Stimulated activated effector memory CD8-positive, alpha-beta T cell treated with anti-CD3 and anti-CD28 coated beads, Interleukin-12 subunit alpha, Interleukin-12 subunit beta, amount 100 ng/mL, for 72 hours (primary cell): ENCODE measurements around the gene FFAR2.

Source experiments
- ATAC-seq: fragments of 150-1000 bp; cut with Tn5 transposase; 2 replicates; pipeline ENCODE4 v1.10.0; 2021
- DNase-seq, 2 donors: peaks; one replicate each; pipeline ENCODE4 v3.0.0; 2021 to 2022; ENCODE audit warnings: low spot score in 2 of 2
- H3K27ac Mint-ChIP-seq: one replicate; pipeline ENCODE4 v1.8.0; 2022; ENCODE audit warnings: mild to moderate bottlenecking, mixed read lengths
- H3K36me3 Mint-ChIP-seq: one replicate; pipeline ENCODE4 v1.8.0; 2022; ENCODE audit warnings: mild to moderate bottlenecking, mixed read lengths
- H3K4me1 Mint-ChIP-seq: one replicate; pipeline ENCODE4 v1.8.0; 2022; ENCODE audit warnings: mixed read lengths
- H3K4me3 Mint-ChIP-seq: one replicate; pipeline ENCODE4 v1.8.0; 2022; ENCODE audit warnings: mild to moderate bottlenecking, mixed read lengths
- H3K9me3 Mint-ChIP-seq: one replicate; pipeline ENCODE4 v1.8.0; 2022; ENCODE audit warnings: mixed read lengths

Gene FFAR2

DNA sequence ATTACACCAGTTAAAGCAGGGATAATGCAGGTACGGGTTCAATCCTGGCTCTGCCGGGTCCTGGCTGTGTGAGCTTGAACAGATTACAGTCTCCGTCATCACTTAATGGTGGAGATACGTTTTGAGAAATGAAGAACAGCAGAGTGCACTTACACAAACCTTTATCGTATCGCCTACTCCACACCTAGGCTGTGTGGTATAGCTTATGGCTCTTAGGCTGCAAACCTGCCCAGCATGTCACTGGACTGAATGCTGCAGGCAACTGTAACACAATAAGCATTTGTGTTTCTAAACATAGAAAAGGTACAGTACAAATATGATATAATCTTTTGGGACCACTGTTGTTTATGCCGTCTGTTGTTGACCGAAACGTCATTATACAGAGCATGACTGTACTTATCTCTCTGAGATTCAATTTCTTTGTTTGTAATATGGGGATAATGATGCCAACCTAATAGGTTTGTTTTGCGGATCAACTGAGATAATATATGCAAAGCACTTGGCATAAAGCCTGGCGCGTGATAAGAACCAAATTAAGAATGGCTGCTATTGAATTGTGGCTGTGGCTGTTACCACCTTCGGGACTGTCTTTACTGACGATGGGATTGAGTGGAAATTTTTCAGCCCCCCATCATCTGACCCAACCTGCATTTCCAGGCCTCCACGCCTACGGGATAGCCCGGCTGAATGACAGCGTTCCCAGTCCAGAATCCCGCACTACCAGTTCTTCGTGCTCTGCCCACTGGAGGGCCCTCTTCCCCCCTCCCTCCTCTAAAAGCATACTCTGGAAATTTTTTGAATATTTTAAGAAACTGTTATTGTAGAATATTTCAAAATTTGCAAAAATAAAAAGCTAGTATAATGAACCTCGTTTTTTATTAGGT, 31.0 kb downstream of the FFAR2 start:
- ATAC-seq (no peak), DNase-seq (no peak)
- H3K9me3 Mint-ChIP-seq = no peaks in the 10 kb centered on the region
- H3K27ac Mint-ChIP-seq = no peak overlapping the region
- no peaks in the 10 kb centered on the region for H3K36me3 Mint-ChIP-seq
- no peak overlapping the region for H3K4me3 Mint-ChIP-seq
- H3K4me1 Mint-ChIP-seq = peaks cover 8% of the 10 kb centered on the region

- H3K27ac Mint-ChIP-seq = no peak overlapping the region
- DNase-seq (no peak), ATAC-seq (no peak)
- peaks cover 8% of the 10 kb centered on the region for H3K4me1 Mint-ChIP-seq
- H3K36me3 Mint-ChIP-seq = no peaks in the 10 kb centered on the region
- no peaks in the 10 kb centered on the region for H3K9me3 Mint-ChIP-seq
- no peak overlapping the region for H3K4me3 Mint-ChIP-seq
These were observed 35.0 kb downstream of the FFAR2 start for GRCh38 chr19:35483089-35483488.

DNA sequence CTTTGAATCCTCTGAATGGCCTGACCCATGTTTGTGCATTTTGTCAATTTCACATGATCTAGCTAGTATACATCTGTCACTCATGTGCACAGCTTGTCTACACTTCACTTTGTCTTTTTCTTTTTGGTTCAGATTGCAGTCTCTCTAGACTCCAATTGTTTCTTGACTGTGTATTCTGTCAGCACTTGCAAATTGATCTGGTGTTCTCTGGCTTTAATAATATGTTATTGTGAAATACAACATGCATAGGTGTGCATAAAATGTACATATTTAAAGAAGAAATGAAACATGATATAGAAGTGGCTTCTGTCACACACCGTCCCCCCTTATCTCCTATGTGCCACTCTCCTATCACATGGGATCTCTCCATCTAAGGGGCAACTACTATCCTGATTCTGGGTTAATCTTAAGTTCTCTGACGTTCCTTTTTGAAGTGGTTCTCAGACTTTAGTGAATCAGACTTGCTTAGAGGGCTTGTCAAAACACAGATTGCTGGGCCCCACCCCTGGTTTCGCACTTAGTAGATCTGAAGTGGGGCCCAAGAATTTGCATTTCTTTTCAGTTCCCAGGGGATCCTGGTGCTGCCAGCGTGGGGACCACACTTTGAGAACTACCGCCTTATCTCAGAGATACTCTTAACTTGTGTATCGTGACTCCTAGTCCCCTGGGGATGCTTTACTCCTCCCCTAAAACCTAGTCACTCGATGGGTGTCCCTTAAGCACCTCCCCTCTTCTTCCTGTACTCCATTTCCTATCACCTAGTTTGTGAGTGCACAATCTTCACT, 36.4 kb downstream of the FFAR2 start:
- ATAC-seq (peak; percentile 67), DNase-seq (no peak)
- Mint-ChIP-seq H3K4me3 (no peak overlapping the region), H3K36me3 (no peaks in the 10 kb centered on the region), H3K27ac (no peak overlapping the region), H3K4me1 (peaks cover 8% of the 10 kb centered on the region), H3K9me3 (no peaks in the 10 kb centered on the region)

DNA sequence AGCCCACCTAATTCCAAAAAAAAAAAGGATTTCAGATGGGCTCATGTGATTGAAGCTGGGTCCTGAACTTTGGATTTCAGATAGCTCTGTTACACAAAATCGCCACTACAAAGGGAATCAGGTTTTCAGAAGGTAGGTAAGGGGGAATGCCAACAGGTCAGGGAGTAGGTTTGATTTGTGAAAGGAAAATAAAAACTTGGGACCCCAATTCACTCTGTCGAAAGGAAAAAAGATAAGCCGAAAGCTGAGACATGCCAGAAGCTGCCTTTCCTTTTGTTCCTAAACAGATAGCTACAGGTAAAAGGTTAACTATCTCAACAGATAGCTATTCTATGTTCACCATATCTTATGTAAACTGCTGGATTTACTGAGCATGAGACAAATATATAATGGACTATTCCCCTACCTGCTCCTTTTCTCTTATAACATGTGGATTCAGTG, 38.2 kb downstream of the FFAR2 start:
- DNase-seq (no peak), ATAC-seq (no peak)
- no peak overlapping the region for H3K27ac Mint-ChIP-seq
- H3K9me3 Mint-ChIP-seq = no peaks in the 10 kb centered on the region
- H3K36me3 Mint-ChIP-seq = no peaks in the 10 kb centered on the region
- peaks cover 8% of the 10 kb centered on the region for H3K4me1 Mint-ChIP-seq
- no peak overlapping the region for H3K4me3 Mint-ChIP-seq

GRCh38 chr19:35487656-35488182, 39.7 kb downstream of the FFAR2 start:
- peak; percentile 70 for ATAC-seq
- Mint-ChIP-seq H3K4me1 (peaks cover 8% of the 10 kb centered on the region), H3K27ac (no peak overlapping the region), H3K9me3 (no peaks in the 10 kb centered on the region), H3K4me3 (no peak overlapping the region), H3K36me3 (no peaks in the 10 kb centered on the region)
- DNase-seq = no peak

DNA sequence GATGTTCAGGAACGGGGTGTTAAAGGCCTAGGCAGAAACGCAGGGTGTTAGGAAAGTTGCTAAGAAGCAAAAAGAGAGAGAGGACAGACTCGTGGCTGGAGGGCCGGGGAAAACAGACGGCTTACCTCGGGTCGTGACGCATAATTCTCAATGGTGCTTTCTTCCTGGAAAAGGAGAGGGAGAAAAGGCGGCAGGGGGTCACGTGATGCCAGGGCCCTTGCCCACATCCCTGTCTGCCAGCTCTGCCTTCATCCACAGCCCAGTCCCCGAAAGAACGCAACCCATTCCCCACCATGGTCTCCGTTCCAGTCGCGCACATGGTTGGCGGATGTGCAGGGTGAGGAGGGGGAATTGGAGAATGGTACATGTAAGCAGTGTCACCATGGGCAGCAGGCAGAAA, 40.6 kb downstream of the FFAR2 start:
- peaks cover 8% of the 10 kb centered on the region for H3K4me1 Mint-ChIP-seq
- DNase-seq (no peak), ATAC-seq (no peak)
- no peak overlapping the region for H3K27ac Mint-ChIP-seq
- H3K36me3 Mint-ChIP-seq = no peaks in the 10 kb centered on the region
- no peak overlapping the region for H3K4me3 Mint-ChIP-seq
- H3K9me3 Mint-ChIP-seq = no peaks in the 10 kb centered on the region

GRCh38 chr19:35490364-35490763, 42.3 kb downstream of the FFAR2 start, which contains the start of gene KRTDAP:
Gene KRTDAP, minus strand, starts transcription at chr19:35490464. Its CDS starts 22 bp downstream, at chr19:35490442.
- H3K4me1 Mint-ChIP-seq = peaks cover 7% of the 10 kb centered on the region
- no peak for ATAC-seq
- no peaks in the 10 kb centered on the region for H3K9me3 Mint-ChIP-seq
- no peaks in the 10 kb centered on the region for H3K36me3 Mint-ChIP-seq
- DNase-seq = no peak
- no peak within 1 kb of the TSS for H3K27ac Mint-ChIP-seq
- no peak within 1 kb of the TSS for H3K4me3 Mint-ChIP-seq

GRCh38 chr19:35491836-35492360, 43.8 kb downstream of the FFAR2 start:
- DNase-seq = no peak
- Mint-ChIP-seq H3K27ac (no peak overlapping the region), H3K4me3 (no peak overlapping the region), H3K9me3 (no peaks in the 10 kb centered on the region), H3K36me3 (no peaks in the 10 kb centered on the region), H3K4me1 (peaks cover 10% of the 10 kb centered on the region)
- ATAC-seq = no peak

DNA sequence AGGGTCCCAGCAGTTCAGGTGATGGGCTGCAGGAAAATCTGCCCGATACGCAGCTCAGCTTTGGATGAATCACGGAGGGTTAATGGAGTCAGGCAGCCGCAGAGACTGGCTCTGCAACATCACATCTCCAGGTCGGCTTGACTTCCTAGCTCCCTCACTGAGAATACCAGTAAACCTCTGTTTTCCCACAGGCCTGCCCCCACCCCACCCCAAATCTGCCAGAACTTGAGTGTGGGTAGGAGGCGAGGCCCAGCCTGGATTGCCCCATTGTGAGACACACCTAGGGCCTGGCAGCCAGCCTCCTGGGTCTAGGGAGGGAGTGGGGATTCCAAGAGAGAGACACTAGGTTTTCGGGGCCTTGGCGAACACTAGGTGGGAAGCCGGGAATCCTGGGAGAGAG, 45.9 kb downstream of the FFAR2 start:
- ATAC-seq (no peak), DNase-seq (no peak)
- H3K27ac Mint-ChIP-seq = no peak overlapping the region
- no peak overlapping the region for H3K4me3 Mint-ChIP-seq
- no peaks in the 10 kb centered on the region for H3K9me3 Mint-ChIP-seq
- H3K36me3 Mint-ChIP-seq = no peaks in the 10 kb centered on the region
- peaks cover 10% of the 10 kb centered on the region for H3K4me1 Mint-ChIP-seq

DNA sequence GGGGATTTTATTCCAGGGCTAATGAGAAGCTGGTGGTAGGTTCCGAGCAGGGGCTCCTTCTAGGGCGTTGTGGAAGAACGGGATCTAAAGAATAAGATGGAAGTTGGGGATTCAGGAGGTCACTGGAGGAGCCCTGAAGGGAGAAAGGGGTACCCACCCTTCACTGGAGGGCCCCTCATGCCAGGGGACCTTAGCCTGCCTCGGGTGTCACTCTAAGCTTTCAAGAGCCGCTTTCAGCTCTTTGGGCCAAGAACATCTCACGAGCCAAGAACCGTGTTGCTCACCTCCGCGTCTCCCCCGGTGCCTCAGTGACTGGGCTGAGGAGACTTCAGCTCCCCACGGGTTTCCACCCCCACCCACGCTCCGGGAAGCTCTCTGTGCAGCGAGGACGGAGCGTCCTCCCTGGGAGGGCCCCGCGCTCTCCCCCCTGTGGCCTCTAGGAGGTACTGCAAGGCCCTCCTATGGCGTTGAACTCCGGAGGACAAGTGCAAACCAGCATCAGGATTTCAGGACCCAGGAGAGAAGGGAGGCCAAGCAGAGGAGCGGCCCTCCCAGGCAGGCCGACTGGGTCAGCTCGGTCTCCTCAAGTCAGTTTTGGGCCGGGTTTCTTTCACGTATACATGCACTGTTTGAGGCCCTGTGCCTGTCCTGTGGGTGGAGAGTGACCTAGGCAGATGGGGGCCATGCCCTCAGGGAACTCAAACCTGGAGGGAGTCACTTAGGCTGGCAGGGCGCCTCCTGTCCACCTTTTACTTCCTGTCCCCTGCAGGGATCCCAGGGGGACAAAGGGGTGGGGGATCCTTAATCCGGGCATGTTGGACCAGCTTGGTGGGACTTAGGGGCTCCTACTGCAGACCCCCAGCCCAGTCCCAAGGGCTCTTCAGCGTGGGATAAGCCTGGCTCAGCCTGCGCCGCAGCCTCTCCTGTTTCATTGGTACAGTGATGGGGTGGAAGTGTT, 47.3 kb downstream of the FFAR2 start:
- Mint-ChIP-seq H3K4me1 (peaks cover 10% of the 10 kb centered on the region), H3K4me3 (peak overlapping the region; percentile 8), H3K9me3 (no peaks in the 10 kb centered on the region), H3K36me3 (no peaks in the 10 kb centered on the region), H3K27ac (no peak overlapping the region)
- ATAC-seq = peak; percentile 90
- peak; percentile 66 to 81 for DNase-seq

GRCh38 chr19:35497406-35497805, 49.3 kb downstream of the FFAR2 start:
- Mint-ChIP-seq H3K9me3 (no peaks in the 10 kb centered on the region), H3K27ac (no peak overlapping the region), H3K4me3 (no peak overlapping the region), H3K36me3 (no peaks in the 10 kb centered on the region), H3K4me1 (peaks cover 10% of the 10 kb centered on the region)
- ATAC-seq (no peak), DNase-seq (no peak)

- H3K27ac Mint-ChIP-seq = no peak overlapping the region
- no peak overlapping the region for H3K4me3 Mint-ChIP-seq
- no peaks in the 10 kb centered on the region for H3K9me3 Mint-ChIP-seq
- DNase-seq (no peak), ATAC-seq (no peak)
- H3K36me3 Mint-ChIP-seq = no peaks in the 10 kb centered on the region
- peaks cover 10% of the 10 kb centered on the region for H3K4me1 Mint-ChIP-seq
These were observed 50.2 kb downstream of the FFAR2 start for GRCh38 chr19:35498220-35498619.

GRCh38 chr19:35498984-35499527, 51.0 kb downstream of the FFAR2 start:
- H3K27ac Mint-ChIP-seq = no peak overlapping the region
- ATAC-seq (no peak), DNase-seq (no peak)
- H3K4me1 Mint-ChIP-seq = peaks cover 10% of the 10 kb centered on the region
- H3K9me3 Mint-ChIP-seq = no peaks in the 10 kb centered on the region
- H3K4me3 Mint-ChIP-seq = no peak overlapping the region
- no peaks in the 10 kb centered on the region for H3K36me3 Mint-ChIP-seq

DNA sequence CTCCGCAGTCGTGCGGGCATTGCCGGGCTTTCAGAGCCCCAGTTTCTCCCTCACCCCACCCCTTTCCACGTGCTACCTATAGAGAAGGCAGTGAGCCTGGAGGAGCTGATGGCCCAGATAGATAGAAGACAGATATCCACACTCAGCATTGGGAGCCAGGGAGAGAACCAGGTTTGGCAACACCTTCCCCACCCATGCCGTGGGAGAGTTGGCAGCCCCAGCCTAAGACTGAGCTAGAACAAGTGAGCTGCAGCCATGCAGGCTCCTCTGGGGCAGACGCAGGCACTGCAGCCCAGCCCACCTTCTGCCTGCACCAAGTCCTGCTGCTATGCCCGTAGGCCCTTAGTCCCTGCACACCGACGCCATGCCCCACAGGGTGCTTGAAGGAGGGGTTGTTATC, 52.6 kb downstream of the FFAR2 start:
- Mint-ChIP-seq H3K4me1 (peaks cover under 1% of the 10 kb centered on the region), H3K4me3 (no peak overlapping the region), H3K9me3 (no peaks in the 10 kb centered on the region)

More for the DNA sequence above, 52.6 kb downstream of the FFAR2 start:
- no peak for ATAC-seq
- Mint-ChIP-seq H3K27ac (no peak overlapping the region), H3K36me3 (no peaks in the 10 kb centered on the region)
- no peak for DNase-seq
